Measurements from ENCODE around the gene ATOX1.

DNA sequence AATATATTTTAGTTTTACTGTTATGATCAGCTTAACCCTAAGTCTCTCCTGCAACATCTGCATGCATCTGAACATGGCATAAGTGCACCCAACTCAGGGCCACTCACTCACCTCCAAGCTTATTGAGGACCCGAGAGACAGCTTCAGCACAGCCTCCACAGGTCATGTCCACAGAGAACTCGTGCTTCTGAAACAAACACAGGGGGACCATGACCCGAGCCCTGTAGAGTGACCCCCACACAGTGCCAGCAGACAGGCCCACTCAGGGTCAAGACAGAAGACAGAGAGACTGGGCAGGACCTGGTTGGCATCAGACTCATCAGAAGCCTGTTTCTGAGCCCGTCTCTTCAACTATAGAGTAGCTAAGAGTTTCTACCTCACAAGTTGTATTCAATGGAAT, 6.8 kb downstream of the ATOX1 start:
- TF ChIP-seq, protein P1, sequence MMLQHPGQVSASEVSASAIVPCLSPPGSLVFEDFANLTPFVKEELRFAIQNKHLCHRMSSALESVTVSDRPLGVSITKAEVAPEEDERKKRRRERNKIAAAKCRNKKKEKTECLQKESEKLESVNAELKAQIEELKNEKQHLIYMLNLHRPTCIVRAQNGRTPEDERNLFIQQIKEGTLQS (CRISPR knock-in tag; IDR thresholded peaks at IDR 0.05) = no peak
- TF ChIP-seq FOXC1 (CRISPR knock-in tag; IDR thresholded peaks at IDR 0.05; ENCODE audit: borderline replicate concordance) (no peak), CENPX (CRISPR knock-in tag; IDR thresholded peaks at IDR 0.05) (no peak), EZH2 (conservative IDR thresholded peaks at IDR 0.05; ENCODE audit: low read depth, low read length) (no peak), IKZF1 (IDR thresholded peaks at IDR 0.05) (no peak), ZNF792 (CRISPR knock-in tag; IDR thresholded peaks at IDR 0.05) (no peak), ZSCAN25 (CRISPR knock-in tag; IDR thresholded peaks at IDR 0.05) (no peak), ZNF788 (CRISPR knock-in tag; IDR thresholded peaks at IDR 0.05; ENCODE audit: borderline replicate concordance) (no peak)
- TF ChIP-seq, protein P2, sequence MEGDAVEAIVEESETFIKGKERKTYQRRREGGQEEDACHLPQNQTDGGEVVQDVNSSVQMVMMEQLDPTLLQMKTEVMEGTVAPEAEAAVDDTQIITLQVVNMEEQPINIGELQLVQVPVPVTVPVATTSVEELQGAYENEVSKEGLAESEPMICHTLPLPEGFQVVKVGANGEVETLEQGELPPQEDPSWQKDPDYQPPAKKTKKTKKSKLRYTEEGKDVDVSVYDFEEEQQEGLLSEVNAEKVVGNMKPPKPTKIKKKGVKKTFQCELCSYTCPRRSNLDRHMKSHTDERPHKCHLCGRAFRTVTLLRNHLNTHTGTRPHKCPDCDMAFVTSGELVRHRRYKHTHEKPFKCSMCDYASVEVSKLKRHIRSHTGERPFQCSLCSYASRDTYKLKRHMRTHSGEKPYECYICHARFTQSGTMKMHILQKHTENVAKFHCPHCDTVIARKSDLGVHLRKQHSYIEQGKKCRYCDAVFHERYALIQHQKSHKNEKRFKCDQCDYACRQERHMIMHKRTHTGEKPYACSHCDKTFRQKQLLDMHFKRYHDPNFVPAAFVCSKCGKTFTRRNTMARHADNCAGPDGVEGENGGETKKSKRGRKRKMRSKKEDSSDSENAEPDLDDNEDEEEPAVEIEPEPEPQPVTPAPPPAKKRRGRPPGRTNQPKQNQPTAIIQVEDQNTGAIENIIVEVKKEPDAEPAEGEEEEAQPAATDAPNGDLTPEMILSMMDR (CRISPR knock-in tag; IDR thresholded peaks at IDR 0.05) = no peak
- TF ChIP-seq, protein P3, sequence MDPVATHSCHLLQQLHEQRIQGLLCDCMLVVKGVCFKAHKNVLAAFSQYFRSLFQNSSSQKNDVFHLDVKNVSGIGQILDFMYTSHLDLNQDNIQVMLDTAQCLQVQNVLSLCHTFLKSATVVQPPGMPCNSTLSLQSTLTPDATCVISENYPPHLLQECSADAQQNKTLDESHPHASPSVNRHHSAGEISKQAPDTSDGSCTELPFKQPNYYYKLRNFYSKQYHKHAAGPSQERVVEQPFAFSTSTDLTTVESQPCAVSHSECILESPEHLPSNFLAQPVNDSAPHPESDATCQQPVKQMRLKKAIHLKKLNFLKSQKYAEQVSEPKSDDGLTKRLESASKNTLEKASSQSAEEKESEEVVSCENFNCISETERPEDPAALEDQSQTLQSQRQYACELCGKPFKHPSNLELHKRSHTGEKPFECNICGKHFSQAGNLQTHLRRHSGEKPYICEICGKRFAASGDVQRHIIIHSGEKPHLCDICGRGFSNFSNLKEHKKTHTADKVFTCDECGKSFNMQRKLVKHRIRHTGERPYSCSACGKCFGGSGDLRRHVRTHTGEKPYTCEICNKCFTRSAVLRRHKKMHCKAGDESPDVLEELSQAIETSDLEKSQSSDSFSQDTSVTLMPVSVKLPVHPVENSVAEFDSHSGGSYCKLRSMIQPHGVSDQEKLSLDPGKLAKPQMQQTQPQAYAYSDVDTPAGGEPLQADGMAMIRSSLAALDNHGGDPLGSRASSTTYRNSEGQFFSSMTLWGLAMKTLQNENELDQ (CRISPR knock-in tag; IDR thresholded peaks at IDR 0.05; ENCODE audit: borderline replicate concordance) = no peak
- TF ChIP-seq, protein P4, sequence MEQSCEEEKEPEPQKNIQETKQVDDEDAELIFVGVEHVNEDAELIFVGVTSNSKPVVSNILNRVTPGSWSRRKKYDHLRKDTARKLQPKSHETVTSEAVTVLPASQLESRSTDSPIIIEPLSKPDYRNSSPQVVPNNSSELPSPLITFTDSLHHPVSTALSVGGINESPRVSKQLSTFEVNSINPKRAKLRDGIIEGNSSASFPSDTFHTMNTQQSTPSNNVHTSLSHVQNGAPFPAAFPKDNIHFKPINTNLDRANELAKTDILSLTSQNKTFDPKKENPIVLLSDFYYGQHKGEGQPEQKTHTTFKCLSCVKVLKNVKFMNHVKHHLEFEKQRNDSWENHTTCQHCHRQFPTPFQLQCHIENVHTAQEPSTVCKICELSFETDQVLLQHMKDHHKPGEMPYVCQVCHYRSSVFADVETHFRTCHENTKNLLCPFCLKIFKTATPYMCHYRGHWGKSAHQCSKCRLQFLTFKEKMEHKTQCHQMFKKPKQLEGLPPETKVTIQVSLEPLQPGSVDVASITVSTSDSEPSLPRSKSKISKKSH (CRISPR knock-in tag; IDR thresholded peaks at IDR 0.05; ENCODE audit: borderline replicate concordance) = no peak
- TF ChIP-seq, protein P5, sequence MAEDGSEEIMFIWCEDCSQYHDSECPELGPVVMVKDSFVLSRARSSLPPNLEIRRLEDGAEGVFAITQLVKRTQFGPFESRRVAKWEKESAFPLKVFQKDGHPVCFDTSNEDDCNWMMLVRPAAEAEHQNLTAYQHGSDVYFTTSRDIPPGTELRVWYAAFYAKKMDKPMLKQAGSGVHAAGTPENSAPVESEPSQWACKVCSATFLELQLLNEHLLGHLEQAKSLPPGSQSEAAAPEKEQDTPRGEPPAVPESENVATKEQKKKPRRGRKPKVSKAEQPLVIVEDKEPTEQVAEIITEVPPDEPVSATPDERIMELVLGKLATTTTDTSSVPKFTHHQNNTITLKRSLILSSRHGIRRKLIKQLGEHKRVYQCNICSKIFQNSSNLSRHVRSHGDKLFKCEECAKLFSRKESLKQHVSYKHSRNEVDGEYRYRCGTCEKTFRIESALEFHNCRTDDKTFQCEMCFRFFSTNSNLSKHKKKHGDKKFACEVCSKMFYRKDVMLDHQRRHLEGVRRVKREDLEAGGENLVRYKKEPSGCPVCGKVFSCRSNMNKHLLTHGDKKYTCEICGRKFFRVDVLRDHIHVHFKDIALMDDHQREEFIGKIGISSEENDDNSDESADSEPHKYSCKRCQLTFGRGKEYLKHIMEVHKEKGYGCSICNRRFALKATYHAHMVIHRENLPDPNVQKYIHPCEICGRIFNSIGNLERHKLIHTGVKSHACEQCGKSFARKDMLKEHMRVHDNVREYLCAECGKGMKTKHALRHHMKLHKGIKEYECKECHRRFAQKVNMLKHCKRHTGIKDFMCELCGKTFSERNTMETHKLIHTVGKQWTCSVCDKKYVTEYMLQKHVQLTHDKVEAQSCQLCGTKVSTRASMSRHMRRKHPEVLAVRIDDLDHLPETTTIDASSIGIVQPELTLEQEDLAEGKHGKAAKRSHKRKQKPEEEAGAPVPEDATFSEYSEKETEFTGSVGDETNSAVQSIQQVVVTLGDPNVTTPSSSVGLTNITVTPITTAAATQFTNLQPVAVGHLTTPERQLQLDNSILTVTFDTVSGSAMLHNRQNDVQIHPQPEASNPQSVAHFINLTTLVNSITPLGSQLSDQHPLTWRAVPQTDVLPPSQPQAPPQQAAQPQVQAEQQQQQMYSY (CRISPR knock-in tag; IDR thresholded peaks at IDR 0.05) = no peak
- TF ChIP-seq, protein P6, sequence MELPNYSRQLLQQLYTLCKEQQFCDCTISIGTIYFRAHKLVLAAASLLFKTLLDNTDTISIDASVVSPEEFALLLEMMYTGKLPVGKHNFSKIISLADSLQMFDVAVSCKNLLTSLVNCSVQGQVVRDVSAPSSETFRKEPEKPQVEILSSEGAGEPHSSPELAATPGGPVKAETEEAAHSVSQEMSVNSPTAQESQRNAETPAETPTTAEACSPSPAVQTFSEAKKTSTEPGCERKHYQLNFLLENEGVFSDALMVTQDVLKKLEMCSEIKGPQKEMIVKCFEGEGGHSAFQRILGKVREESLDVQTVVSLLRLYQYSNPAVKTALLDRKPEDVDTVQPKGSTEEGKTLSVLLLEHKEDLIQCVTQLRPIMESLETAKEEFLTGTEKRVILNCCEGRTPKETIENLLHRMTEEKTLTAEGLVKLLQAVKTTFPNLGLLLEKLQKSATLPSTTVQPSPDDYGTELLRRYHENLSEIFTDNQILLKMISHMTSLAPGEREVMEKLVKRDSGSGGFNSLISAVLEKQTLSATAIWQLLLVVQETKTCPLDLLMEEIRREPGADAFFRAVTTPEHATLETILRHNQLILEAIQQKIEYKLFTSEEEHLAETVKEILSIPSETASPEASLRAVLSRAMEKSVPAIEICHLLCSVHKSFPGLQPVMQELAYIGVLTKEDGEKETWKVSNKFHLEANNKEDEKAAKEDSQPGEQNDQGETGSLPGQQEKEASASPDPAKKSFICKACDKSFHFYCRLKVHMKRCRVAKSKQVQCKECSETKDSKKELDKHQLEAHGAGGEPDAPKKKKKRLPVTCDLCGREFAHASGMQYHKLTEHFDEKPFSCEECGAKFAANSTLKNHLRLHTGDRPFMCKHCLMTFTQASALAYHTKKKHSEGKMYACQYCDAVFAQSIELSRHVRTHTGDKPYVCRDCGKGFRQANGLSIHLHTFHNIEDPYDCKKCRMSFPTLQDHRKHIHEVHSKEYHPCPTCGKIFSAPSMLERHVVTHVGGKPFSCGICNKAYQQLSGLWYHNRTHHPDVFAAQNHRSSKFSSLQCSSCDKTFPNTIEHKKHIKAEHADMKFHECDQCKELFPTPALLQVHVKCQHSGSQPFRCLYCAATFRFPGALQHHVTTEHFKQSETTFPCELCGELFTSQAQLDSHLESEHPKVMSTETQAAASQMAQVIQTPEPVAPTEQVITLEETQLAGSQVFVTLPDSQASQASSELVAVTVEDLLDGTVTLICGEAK (IDR thresholded peaks at IDR 0.05) = no peak
- TF ChIP-seq, protein P6 (CRISPR knock-in tag; IDR thresholded peaks at IDR 0.05) = no peak

All from HepG2 (cell line).